Hepatocyte (in vitro differentiated cells): ENCODE data around the gene GBP7.

Experiments used
- CTCF ChIP-seq: fragments of 200-600 bp; sonication (generic); IDR thresholded peaks from 2 replicates; pipeline ENCODE4 v1.5.1; 2016; ENCODE audit warnings: antibody characterized with exemption, mild to moderate bottlenecking; ENCODE audit not compliant: poor library complexity
- EZH2phosphoT487 ChIP-seq: fragments of 200-600 bp; sonication (generic); IDR thresholded peaks from one replicate; pipeline ENCODE4 v1.6.1; 2018; ENCODE audit warnings: antibody characterized with exemption, mild to moderate bottlenecking, low read depth, moderate library complexity; ENCODE audit not compliant: unreplicated experiment, severe bottlenecking

GRCh38 chr1:89100412-89100811, 75.4 kb downstream of the GBP7 start:
- TF ChIP-seq CTCF (no peak), EZH2phosphoT487 (no peak)
